ENCODE results near the gene B3GNT7.

DNA sequence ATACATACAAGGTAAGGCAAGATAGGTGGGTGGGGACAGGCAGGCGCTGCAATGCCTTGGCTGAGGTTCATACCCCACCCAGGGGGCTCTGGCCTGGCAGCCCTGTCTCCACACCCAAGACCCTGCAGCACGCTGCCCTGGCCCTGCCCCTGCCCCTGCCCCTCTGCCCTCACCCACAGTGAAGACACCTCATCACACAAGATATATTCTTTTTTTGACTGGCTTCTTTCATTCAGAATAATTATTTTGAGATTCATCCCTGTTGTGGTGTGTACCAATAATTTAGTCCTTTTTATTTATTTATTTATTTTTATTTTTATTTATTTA, 11.4 kb upstream of the B3GNT7 start:
- TF ChIP-seq CTCF (IDR thresholded peaks at IDR 0.05) (no peak), POLR2A (IDR thresholded peaks at IDR 0.05) (no peak)
